ENCODE data around the gene UTP14C.
"Not testable (repeated sequence)": the region's sequence is repeated elsewhere in the genome, so short reads cannot be mapped to it uniquely, and the experiment has no call there.

Gene UTP14C

DNA sequence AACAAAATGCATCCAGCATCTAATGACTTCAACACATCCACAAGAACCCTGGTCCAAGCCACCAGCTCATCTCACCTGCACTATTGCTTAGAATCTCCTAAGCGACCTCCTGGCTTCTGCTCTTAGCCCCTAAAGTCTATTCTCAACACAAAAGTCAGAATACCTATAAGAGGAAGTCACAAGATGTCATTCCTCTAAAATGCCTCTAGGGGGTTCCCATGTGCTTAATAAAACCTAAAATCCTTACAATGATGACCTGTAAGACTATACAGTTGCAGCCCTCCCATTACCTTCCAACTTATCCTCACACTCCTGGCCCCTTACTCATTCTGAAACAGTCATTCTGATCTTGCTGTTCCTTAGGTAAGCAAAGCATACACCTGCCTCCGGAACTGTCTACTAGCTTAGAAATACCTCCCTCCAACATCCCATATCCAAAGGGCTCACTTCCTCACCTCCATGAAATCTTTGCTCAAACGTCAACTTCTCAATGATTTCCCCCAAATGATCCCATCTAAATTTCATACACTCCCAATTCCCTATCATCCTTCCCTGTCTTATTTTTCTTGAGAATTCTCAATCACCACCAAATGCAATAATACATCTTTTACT, 23.3 kb upstream of the UTP14C start:
- DNase-seq (ENCODE audit: extremely low read depth in 1 of 2, low read depth in 1 of 2), result no peak

DNA sequence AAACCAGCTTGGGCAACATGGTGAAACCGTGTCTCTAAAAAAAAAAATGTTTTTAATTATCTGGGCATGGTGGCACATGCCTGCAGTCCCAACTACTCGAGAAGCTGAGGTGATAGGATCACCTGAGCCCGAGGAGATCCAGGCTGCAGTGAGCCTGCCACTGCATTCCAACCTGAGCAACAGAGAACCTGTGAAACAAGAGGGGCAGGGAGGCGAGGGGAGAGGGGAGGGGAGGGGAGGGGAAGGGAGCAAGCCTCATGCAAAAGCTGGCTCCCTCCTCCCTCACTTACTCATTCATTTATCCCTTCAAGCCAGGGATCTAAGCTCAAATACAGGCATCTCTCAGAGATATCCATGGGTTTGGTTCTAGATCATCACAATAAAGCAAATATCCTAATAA, 22.1 kb upstream of the UTP14C start:
- no peak for DNase-seq (ENCODE audit: extremely low read depth in 1 of 2, low read depth in 1 of 2)

DNA sequence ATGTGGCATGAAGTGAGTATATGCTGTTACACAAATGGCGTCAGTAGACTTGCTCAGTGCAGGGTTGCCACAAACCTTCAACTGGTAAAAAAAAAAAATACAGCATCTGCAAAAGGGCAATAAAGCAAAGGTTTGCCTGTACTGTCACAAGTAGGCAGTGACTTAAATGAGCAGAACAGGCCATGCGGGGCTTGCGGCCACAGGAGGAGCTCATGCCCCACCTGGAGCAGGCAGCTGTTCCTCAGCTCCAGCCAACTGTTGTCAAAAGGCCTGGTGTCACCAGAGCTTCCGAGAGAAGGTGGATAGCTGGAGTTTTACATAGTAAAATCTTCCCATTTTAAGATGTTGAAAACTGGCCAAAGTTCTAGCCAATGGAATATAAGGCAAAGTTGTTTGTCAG, 20.9 kb upstream of the UTP14C start:
- no peak for DNase-seq (ENCODE audit: extremely low read depth in 1 of 2, low read depth in 1 of 2)

DNA sequence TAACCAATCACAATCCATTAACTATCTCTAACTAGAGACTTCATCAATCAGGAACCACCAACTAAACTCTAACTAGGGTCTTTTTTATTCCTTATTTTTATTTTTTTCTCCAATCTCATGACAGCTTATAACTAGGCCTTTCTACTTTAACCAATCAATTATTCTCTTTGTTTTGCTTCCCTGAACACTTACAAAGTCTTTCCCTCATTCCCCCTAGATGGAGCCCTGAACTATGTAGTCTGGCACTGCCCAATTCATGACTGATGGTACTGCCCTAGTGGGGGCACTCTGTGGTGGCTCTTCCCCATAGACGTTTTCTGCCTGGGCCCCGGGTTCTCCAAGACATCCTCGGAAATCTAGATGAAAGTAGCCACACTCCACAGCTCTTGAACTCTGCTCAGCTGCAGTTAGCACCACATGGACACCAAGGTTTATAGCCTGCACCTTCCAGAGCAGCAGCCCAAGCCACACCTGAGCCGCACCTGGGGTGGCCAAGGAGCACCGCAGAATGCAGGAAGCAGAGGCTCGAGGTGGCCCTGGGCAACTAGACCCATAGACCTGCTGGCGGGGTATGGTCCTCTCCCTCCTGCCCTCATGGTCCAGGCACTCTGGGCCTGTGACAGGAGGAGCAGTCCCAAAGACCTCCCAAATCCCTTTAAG, 19.9 kb upstream of the UTP14C start:
- DNase-seq (ENCODE audit: extremely low read depth in 1 of 2, low read depth in 1 of 2), result no peak

DNA sequence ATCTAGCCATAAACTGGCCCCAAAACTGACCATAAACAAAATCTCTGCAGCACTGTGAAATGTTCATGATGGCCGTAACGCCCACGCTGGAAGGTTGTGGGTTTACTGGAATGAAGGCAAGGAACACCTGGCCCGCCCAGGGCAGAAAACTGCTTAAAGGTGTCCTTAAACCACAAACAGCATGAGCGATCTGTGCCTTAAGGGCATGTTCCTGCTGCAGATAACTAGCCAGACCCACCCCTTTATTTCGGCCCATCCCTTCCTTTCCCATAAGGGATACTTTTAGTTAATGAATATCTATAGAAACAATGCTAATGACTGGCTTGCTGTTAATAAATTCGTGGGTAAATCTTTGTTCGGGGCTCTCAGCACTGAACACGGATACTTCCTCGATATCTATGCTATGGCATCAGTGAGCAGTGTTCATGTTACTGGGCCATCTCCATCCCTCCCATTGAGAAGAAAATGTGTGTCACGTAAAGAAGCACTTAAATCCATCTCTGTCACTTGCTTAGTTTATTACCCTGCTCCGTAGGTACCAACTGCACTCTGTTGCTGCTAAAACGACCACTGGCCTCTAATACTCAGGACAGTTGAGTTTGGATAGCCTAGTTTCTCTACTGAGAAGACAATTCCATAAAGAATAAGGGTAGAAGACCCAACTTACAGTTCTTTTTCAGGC, 18.5 kb upstream of the UTP14C start:
- no peak for DNase-seq (ENCODE audit: extremely low read depth in 1 of 2, low read depth in 1 of 2)

DNA sequence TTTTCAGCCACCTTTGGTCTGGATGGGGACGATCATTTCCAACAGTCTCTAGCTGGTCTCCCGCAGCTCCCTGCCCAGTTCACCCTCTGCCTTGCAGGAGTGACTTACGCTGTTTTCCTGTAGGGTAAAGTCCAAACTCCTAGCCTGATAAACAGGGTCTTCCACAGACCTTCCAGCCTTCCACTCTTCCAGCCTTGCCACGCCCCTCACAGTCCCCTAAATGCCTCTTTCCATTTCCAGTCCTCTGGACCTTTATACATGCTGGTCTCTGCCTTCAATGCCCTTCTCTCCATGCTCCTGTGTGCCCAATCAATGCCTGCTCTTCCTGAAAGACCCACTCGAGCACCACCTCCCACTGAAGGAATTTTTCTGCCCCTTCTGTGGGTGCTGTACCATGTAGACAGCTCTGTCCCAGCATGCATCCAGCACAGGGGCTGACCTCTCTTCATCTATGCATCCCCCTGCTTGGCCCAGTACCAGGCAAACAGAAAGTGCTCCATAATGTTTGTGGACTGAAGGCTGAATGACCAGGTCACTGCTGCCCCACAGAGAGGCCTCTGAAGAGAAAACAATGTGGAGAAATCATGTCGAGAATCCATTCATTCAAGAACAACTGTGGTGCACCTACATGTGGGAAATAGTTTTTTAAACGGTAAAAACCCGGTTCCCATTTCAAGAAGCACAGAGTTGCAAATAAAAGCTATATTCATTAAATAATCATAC, 17.8 kb upstream of the UTP14C start:
- DNase-seq (ENCODE audit: extremely low read depth in 1 of 2, low read depth in 1 of 2), result no peak

DNA sequence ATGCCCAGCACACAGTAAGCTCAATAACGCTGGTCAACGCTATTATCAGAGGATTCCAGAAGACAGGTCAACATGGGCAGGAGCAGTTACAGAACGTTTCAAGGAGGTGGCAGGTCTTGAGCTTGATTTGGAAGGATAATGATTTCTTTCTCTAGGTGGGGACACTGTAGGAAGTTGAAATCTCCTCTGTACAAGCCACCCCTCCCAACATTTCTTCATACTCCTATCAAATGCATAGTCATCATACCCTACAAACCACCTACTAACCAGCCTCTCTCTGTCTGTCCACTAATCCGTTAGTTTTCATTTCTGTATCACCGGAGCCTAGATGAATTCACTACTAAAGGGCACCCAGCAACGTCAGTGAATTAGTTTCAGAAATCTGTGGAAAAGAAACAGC, 14.5 kb upstream of the UTP14C start:
- DNase-seq (ENCODE audit: extremely low read depth in 1 of 2, low read depth in 1 of 2), result no peak

DNA sequence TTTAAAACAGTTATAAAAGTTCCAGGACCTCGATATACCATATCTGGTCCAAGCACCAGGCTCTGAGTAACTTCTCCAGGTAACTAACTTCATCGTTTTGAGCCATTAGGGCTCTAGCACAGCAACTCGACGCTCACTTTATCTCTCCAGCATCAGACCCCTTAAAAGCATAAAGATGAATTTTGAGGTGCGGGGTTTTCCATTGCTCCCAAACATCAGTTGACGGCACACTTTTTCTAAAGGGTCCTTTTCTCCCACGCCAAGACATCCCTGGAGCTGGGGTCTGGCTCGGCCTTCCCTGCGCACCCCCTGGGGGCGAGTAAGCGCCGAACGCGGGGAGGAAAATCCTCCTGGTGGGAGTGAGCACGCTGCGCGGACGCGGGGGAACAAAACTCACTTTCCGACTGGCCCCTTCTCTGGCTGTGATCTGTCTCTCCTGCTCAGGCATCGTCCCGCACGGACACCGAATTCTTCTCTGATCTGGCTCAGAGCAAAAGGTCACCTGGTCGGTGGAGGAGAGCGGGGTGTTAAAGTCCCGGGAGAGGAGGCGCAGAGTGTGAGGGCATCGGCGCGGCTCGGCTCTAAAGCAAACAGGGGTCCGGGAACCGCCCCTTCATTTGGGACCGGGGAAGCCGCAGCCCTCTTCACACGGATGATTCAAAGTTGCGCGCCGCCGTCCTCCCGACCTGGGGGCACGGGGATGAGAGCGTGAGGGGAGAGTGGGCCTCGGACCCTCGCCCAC, 13.4 kb upstream of the UTP14C start, which contains the start of gene ATP7B:
ATP7B (minus strand) TSS at position 561 of the 742 bp plus-strand sequence; CDS start at position 448, 113 bp downstream.
- no peak for DNase-seq (ENCODE audit: extremely low read depth in 1 of 2, low read depth in 1 of 2)

DNA sequence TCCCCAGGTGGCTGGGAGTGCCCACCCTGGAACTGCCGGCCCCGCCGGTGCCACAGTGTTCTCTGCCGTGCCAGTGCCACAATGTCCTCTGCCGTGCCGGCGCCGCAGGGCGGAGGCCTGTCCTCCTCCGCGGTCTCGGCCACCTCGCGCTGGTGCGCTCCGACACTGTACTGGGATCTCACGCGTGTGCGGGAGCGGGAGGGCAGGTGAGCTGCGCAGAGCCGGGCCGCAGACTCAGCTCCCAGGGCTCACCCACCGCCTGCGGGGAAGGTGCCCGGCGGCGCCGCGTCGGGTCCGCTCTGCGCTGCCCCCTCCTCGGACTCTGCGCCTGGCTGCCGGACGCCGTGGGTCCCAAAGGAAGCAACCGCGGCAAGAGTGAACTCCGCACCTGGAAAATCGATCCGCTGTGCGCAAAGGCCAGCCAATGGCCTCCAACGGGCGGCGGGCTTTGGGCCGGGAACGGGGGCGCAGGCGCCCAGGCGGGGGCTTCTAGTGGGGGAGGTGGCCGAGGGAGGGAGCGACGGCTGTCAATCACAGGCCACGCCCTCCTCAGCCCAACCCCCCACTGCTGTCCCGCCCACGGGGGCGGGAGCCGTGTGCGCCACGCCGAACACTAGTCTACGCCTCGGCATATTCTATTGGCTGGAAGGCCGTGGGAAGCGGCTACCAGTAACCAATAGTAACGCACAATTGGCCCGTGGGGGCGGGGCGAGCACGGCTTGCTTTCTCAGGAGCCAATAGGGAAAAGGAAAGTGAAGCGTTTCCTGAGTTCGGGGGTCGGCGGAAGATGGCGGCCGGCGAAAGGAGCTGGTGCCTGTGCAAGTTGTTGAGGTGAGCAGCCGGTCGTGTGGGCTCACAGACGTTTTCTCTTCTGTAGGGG, 12.6 kb upstream of the UTP14C start, which contains the start of gene ALG11:
ALG11 (plus strand) TSS at position 767 of the 880 bp plus-strand sequence; CDS start at position 788, 21 bp downstream.
- peak; percentile 96 to 99 for DNase-seq (ENCODE audit: extremely low read depth in 1 of 2, low read depth in 1 of 2)

DNA sequence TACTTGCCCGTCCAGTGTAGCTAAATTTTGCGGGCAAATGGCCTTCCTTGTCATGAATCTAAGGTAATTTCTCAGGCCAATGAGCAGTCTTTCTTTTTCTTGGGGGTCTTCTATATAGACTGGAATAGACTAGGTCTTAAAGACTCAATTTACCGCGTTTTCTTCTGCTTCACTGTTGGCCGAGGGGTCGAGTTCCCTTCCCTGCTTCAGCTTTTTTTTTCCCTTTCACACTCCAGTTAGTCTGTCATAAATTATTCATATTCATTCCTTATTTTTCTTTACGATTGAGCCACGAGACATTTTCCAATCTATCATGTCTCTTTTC, 12.0 kb upstream of the UTP14C start:
- DNase-seq (ENCODE audit: extremely low read depth in 1 of 2, low read depth in 1 of 2), result no peak

DNA sequence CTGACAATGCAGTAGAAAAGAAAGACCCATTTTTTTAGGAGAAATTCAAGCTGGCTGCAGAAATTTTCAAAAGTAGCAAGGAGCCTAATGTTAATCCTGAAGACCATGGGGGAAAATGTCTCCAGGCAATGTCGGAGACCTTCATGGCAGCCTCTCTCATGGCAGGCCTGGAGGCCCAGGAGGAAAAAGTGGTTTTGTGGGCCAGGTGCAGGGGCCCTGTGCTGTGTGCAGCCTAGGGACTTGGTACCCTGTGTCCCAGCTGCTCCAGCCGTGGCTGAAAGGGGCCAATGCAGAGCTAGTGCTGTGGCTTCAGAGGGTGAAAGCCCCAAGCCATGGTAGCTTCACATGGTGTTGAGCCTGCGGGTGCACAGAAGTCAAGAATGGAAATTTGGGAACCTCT, 8.2 kb upstream of the UTP14C start:
- DNase-seq (ENCODE audit: extremely low read depth in 1 of 2, low read depth in 1 of 2), result no peak

DNA sequence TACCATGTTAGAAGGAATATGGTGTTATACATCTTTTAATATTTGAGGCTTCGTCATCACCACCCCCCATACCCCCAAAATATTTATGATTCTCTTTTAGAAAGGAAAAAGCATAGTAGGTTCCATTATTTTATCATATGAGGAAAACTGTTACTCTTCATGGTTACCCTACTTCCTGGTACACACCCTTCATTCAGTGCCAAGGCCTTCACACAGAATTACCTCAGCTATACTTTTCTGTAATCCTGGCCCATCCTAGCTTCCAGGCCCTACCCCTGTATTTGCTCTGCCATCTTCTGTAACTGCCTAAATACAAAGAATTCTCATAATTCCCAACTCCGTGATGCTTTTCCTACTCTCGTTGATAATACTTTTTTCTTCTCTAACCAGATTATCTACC, 4.3 kb upstream of the UTP14C start:
- no peak for DNase-seq (ENCODE audit: extremely low read depth in 1 of 2, low read depth in 1 of 2)

DNA sequence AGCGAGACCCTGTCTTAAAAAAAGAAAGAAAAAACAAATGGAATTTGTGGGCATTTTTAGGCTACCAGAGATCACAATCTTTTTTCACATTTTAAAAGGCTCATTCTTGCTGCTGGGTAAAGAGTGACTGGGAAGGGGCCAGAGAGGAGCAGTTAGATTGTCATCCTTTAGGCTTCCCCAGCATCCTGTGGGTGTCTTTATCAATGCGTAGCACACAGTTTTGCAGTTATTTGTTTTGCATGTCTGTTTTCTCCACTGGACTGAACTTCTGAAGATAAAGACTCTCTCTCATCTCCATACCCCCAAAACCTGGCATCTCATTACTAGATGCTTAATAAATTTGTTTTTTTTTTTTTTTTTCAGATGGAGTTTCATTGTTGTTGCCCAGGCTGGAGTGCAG, 2.1 kb upstream of the UTP14C start:
- no peak for DNase-seq (ENCODE audit: extremely low read depth in 1 of 2, low read depth in 1 of 2)

DNA sequence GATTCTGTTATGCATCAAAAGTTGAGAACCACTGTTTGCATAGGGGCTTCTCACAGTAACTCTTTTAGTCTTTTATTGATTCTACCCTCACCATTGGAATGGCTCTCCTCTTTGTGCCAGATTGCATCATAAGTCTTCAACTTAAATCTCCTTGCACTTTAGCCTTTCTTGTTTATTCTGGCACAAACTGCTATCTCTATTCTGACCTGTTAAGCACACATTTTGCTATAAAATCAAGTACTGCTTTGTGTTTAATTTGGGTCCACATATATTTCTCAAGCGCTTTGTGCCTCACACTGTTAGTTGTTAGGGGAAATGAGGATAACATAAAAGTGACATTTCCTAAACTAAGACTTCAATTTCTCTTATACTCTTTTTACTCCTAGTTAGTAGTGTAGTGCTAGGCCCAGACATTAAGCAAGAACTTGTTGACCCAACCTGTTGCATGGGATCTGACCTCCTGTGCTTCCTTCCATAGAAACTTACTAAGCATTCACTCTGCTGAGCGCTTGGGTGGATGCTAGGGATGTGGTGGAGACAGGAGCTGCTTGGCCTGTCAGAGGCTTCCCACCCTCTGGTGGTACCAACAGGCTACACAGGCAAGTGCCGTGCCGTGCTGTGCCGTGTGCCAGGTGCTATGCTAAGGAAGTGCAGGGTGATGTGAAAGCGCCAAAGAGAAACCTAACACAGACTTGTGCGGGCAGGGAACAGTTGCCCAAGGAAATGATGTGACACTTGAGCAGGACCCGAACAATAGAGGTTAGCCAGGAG, 1.2 kb downstream of the UTP14C start:
- DNase-seq (ENCODE audit: extremely low read depth in 1 of 2, low read depth in 1 of 2), result no peak

DNA sequence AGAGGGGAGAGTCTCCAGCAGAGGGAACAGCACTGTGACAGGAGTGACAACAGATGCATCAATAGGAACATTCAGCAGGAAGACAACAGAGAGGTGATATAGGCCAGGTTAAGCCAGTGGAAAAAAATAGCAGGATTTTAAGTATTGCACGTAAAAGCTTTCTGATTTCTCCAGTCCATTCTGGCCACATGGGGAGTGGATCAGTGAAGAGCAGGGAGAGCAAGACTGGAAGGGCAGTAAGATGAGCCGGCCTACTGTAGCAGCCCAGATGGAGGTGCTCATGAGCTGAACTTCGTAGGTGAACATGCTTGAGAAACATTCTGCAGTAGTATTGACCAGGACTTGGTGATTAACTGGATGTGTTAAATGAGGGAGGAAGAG, 1.7 kb downstream of the UTP14C start:
- no peak for DNase-seq (ENCODE audit: extremely low read depth in 1 of 2, low read depth in 1 of 2)

DNA sequence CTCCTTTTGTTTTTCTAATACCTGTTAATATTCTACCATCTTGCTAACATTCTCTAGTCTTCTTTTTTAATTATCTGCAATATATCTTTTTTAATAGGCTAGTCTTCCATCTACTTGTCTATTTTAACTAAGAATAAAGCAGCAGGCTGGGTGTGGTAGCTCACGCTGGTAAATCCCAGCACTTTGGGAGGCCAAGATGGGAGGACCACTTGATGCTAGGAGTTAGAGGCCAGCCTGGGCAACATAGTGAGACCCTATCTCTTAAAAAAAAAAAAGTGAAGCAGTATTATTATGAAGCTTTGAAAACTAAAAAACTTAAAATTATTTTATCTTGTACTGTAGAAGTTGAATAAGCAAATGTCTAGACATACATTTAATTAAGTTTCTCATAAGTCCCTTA, 3.3 kb downstream of the UTP14C start:
- DNase-seq (ENCODE audit: extremely low read depth in 1 of 2, low read depth in 1 of 2), result no peak

DNA sequence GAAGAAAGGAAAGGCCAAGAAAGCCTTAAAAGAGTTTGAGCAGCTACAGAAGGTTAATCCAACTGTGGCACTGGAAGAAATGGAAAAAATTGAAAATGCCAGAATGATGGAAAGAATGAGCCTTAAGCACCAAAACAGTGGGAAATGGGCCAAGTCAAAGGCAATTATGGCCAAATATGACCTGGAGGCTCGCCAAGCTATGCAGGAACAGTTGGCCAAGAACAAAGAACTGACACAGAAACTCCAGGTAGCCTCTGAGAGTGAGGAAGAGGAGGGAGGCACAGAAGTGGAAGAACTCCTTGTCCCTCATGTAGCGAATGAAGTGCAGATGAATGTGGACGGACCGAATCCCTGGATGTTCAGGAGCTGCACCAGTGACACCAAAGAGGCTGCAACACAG, 5.1 kb downstream of the UTP14C start:
- no peak for DNase-seq (ENCODE audit: extremely low read depth in 1 of 2, low read depth in 1 of 2)

DNA sequence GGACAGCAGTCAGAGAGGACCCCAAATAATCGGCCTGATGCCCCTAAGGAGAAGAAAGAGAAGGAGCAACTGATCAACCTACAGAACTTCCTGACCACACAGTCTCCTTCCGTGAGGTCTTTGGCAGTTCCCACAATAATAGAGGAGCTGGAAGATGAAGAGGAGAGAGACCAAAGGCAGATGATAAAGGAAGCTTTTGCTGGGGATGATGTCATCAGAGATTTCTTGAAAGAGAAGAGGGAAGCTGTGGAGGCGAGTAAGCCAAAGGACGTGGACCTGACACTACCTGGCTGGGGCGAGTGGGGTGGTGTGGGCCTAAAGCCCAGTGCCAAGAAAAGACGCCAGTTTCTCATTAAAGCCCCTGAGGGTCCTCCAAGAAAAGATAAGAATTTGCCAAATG, 5.9 kb downstream of the UTP14C start:
- not testable (repeated sequence) for DNase-seq (ENCODE audit: extremely low read depth in 1 of 2, low read depth in 1 of 2)

DNA sequence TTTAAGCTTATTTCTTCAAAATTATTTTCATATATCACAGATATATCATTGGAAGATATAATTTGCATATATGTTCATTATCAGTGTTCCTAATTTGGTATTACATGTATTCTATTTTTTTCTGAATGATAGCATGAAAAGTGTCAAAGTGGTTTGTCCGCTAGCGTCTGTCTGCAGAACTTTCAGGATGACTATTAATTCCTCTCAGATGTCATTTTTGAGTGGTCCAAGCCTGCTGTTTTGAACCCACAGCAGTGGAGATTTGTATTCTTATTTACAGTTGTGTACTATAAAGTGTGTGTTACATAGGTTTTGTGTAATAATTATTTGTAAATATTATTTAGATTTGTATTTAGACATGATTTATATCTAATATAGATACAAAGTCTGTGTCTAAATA, 8.5 kb downstream of the UTP14C start:
- DNase-seq (ENCODE audit: extremely low read depth in 1 of 2, low read depth in 1 of 2), result no peak
